22Rv1 (cell line): ENCODE data around the gene COL18A1.
"Not testable (repeated sequence)": the region's sequence is repeated elsewhere in the genome, so short reads cannot be mapped to it uniquely, and the experiment has no call there.

Experiments
- H3K27ac ChIP-seq: fragments of 450-650 bp; 2 replicates; pipeline ENCODE4 v1.5.1; 2017
- CTCF ChIP-seq: fragments of 450-650 bp; IDR thresholded peaks from 2 replicates; pipeline ENCODE4 v1.5.1; 2017; ENCODE audit warnings: mild to moderate bottlenecking
- ZFX ChIP-seq: fragments of 450-650 bp; IDR thresholded peaks from 2 replicates; pipeline ENCODE4 v1.6.1; 2017; ENCODE audit warnings: antibody characterized with exemption, borderline replicate concordance

COL18A1 gene

GRCh38 chr21:45358711-45359310 lies 46.2 kb upstream of the COL18A1 start:
- TF ChIP-seq ZFX (no peak), CTCF (no peak)
- no peak overlapping the region for H3K27ac ChIP-seq

- TF ChIP-seq ZFX (no peak), CTCF (no peak)
- H3K27ac ChIP-seq = no peak overlapping the region
Observed at GRCh38 chr21:45359451-45360217, 45.3 kb upstream of the COL18A1 start.

GRCh38 chr21:45361033-45361997 lies 43.6 kb upstream of the COL18A1 start:
- TF ChIP-seq ZFX (no peak), CTCF (no peak)
- H3K27ac ChIP-seq = no peak overlapping the region

GRCh38 chr21:45362077-45362747 lies 42.8 kb upstream of the COL18A1 start:
- H3K27ac ChIP-seq = no peak overlapping the region
- TF ChIP-seq CTCF = no peak
- no peak for TF ChIP-seq ZFX

- H3K27ac ChIP-seq = no peak overlapping the region
- TF ChIP-seq ZFX (no peak), CTCF (no peak)
Observed at GRCh38 chr21:45362748-45363145, 42.2 kb upstream of the COL18A1 start.

GRCh38 chr21:45363272-45363671 lies 41.7 kb upstream of the COL18A1 start:
- not testable (repeated sequence) for H3K27ac ChIP-seq

GRCh38 chr21:45363921-45364467 lies 41.0 kb upstream of the COL18A1 start:
- no peak overlapping the region for H3K27ac ChIP-seq
- TF ChIP-seq CTCF (no peak), ZFX (no peak)
